Measurements from ENCODE around the gene MAP1LC3A.

The MAP1LC3A gene

DNA sequence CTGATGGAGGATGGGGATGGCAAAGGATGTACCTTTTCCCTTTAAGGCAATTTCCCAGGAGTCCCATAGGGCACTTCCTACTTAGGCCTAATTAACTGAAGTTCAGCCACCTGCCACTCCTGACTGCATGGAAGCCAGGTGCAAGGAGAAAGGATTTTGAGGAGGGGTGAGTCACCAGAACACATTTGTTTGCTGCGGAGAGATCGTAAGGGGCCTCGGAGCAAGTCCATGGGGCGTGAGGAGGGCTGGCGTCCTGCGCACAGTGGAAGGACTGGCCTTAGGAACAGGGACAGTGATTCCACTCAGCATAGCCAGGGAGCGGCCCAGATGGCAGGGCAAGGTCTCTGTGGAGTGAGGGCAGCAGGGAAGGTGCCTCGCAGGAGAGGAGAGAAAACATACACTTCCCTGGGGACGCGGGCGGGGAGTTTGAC lies 11.8 kb upstream of the MAP1LC3A start:
- in situ Hi-C loops (cut with MboI; ENCODE audit: low sequenced_read_pairs), result no loop called here

DNA sequence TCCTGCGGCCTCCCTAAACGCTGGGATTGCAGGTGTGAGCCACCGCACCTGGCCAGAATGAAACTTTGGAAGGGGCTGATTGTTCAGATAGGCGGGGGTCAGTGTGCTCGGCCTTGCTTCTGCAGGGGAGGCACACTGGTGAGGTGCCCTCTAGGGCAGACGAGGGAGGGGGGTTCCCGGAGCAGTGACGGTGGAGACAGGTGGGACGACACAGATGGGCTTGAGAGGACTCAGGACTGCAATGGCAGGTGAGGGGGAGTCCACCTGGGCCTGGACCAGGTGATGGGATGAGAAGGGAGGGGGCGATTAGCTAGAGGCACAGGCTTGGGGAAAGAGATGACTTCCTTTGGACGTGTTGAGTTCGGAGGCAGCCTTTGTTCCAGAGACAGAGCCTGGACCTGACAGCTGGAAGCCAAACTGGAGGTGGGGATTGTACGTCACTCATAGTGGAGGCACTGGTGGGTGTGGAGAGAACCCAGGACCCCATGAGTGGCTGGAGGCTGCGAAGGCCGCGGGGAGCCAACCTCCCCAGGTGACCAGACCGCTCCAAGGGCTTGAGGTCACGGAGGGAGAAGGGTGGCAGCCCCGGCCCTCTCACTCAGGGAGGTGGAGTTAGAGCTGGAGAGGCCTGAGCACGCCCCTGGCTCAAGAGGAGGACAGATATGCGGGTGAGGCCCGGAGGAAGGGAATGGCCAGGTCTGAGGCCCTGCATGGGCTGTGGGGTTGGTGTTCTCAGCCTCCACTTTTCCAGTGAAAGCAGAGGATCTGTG lies 10.5 kb upstream of the MAP1LC3A start:
- in situ Hi-C loops (cut with MboI; ENCODE audit: low sequenced_read_pairs), result no loop called here

GRCh38 chr20:34549291-34549928 lies 9.1 kb upstream of the MAP1LC3A start:
- in situ Hi-C loops (cut with MboI; ENCODE audit: low sequenced_read_pairs), result no loop called here

GRCh38 chr20:34549929-34550305 lies 8.6 kb upstream of the MAP1LC3A start:
- in situ Hi-C loops (cut with MboI; ENCODE audit: low sequenced_read_pairs), result no loop called here

GRCh38 chr20:34552569-34552968 lies 5.9 kb upstream of the MAP1LC3A start:
- in situ Hi-C loops (cut with MboI; ENCODE audit: low sequenced_read_pairs), result no loop called here

DNA sequence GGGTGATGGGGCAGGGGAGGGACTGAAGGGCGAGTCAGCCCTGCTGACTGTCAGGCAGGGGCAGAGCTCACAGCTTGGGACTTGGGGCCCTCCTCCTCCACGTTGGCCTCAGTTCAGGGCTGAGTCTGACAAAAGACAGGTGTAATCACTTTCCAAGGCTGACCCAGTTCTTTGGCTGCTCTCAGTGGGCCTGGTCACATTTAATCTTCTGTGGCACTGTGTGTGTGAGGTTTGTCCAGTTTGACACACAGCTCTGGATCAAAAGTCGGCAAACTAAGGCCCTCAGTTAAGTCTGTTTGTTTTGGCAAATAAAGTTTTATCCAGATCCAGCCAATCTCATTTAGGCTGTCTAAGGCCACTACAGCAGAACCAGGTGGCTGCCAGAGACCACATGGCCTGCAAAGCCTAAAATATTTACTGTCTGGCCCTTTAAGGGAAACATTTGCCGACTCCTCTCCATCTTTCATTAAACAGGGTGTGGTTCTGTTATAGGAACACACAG lies 5.1 kb upstream of the MAP1LC3A start:
- in situ Hi-C loops (cut with MboI; ENCODE audit: low sequenced_read_pairs), result no loop called here

- in situ Hi-C loops (cut with MboI; ENCODE audit: low sequenced_read_pairs), result no loop called here
Observed at GRCh38 chr20:34557936-34558319, 590 bp upstream of the MAP1LC3A start.

- in situ Hi-C loops (cut with MboI; ENCODE audit: low sequenced_read_pairs), result no loop called here
Observed at GRCh38 chr20:34559311-34560140, 1.0 kb downstream of the MAP1LC3A start.

GRCh38 chr20:34560141-34560523 lies 1.6 kb downstream of the MAP1LC3A start:
- in situ Hi-C loops (cut with MboI; ENCODE audit: low sequenced_read_pairs), result no loop called here

- in situ Hi-C loops (cut with MboI; ENCODE audit: low sequenced_read_pairs), result no loop called here
Observed at GRCh38 chr20:34560614-34561013, 2.1 kb downstream of the MAP1LC3A start.

DNA sequence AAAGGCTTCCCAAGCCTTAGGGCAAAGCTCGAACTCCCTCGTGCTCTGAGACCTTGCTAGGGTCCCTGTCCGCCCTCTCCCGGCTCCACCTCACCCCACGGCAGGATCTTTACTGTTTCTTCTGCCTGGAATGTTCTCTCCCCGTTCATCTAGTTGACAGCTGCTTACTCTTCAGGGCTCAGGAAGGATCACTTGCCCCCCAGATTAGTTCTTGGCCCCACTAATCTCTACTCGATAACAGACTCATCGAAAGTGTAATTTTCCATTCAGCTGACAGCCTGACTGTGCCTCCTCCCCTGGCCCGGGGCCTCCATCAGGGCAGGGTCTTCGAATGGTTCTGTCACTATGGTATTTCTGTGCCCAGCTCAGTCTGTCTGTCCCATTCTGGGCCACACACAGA lies 3.1 kb downstream of the MAP1LC3A start:
- in situ Hi-C loops (cut with MboI; ENCODE audit: low sequenced_read_pairs), result no loop called here

- in situ Hi-C loops (cut with MboI; ENCODE audit: low sequenced_read_pairs), result no loop called here
Observed at GRCh38 chr20:34562641-34563040, 4.1 kb downstream of the MAP1LC3A start.

GRCh38 chr20:34564833-34565232 lies 6.3 kb downstream of the MAP1LC3A start:
- in situ Hi-C loops (cut with MboI; ENCODE audit: low sequenced_read_pairs), result no loop called here

- in situ Hi-C loops (cut with MboI; ENCODE audit: low sequenced_read_pairs), result no loop called here
Observed at GRCh38 chr20:34566978-34567891, 8.7 kb downstream of the MAP1LC3A start.

- in situ Hi-C loops (cut with MboI; ENCODE audit: low sequenced_read_pairs), result no loop called here
Observed at GRCh38 chr20:34567892-34568865, 9.7 kb downstream of the MAP1LC3A start.

DNA sequence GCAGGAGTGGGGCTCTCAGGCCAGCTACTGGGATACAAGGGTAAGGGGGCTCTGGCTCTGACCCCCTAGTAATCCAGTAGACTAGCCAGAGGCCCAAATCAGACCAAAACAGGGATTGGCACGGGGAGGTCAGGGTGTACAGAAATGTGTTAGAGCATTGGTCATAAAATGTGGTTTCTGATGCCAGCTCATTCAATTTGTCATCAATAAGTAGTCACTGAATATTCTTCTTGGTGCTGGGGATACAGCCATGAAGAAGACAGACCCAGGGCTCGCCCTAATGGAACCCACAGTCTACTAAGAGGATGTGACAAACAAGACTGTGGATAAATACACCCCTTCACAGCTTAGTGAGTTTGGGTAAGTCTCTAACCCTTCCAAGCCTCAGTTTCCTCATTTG lies 11.1 kb downstream of the MAP1LC3A start:
- in situ Hi-C loops (cut with MboI; ENCODE audit: low sequenced_read_pairs), result no loop called here

- in situ Hi-C loops (cut with MboI; ENCODE audit: low sequenced_read_pairs), result no loop called here
Observed at GRCh38 chr20:34570859-34571306, 12.4 kb downstream of the MAP1LC3A start.

DNA sequence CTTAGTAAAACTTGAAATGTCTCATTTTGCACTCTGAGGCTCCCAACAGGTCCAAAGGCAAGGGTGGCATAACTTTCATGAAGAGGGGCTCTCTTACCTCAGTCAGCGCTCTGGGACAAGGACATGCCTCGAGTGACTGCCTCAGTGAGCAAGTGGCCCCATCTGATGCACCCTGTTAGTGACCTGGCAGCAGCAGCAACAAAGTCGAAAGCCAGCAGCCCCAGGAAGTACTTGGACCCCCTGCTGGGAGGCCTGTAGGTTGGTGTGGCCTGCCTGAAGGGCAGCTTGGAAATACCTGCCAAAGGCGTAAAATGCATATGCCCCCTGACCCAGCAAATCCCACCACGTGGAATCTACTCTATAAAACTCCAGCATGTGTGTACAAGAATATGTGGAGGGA lies 13.2 kb downstream of the MAP1LC3A start:
- in situ Hi-C loops (cut with MboI; ENCODE audit: low sequenced_read_pairs), result no loop called here

All from HL-60/S4 (cell line).